ENCODE measurements around the gene TRPC4. TPM values are rescaled to one million over a fixed set of nuclear protein-coding genes. Genes with fewer than 3 reads are reported as not detected.

Gene TRPC4
- total and polyA plus RNA-seq, 2 donors (not counting 1 experiment from before 2014, with no cell fraction given) = 1.7 to 30.7 TPM

DNA sequence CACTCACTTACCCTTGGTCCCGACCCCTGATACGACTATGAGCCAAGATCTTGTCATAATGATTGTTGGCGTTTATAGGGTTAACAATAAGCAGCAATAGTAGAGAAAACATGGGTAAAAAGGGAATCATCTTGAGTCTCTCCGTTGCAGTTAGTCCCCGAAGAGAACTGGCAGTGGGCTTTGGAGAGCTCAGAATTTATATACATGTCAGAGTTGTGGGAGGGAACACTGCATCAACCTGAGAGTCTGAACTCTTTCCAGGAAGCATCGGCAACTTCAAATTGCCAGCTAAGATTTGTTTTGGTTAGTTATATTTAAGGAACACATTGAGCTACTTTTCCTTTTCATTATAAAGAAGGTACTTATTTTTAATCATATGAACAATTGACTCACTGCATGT lies 271.0 kb downstream of the TRPC4 start, which contains the start of gene POSTN:
POSTN (minus strand) TSS at position 172 of the 400 bp plus-strand sequence; CDS start at position 130, 42 bp downstream.
- Histone ChIP-seq H3K9me3 (ENCODE audit: control insufficient read depth, insufficient read depth, low read depth, low read length) (no peaks in the 10 kb centered on the region), H3K9ac (ENCODE audit: insufficient read depth, low read length) (peak within 1 kb of the TSS; percentile 4), H2AFZ (ENCODE audit: low read length) (peak within 1 kb of the TSS; percentile 63), H3K36me3 (ENCODE audit: control insufficient read depth, insufficient read depth, low read length) (no peaks in the 10 kb centered on the region), H3K27me3 (ENCODE audit: control insufficient read depth, insufficient read depth, low read length) (no peaks in the 10 kb centered on the region), H3K27ac (ENCODE audit: insufficient read depth, low read length) (no peak within 1 kb of the TSS), H3K4me2 (ENCODE audit: extremely low read depth, insufficient read depth, low read length) (peak within 1 kb of the TSS; percentile 69), H3K4me1 (ENCODE audit: control insufficient read depth, extremely low read depth, insufficient read depth, low read length) (peaks cover 3% of the 10 kb centered on the region), H3K79me2 (ENCODE audit: control insufficient read depth, insufficient read depth, low read length) (peaks cover 7% of the 10 kb centered on the region), H3K4me3 (replicated peaks in 1 of 4; ENCODE audit: control extremely low read depth in 1 of 4, insufficient read depth in 1 of 4, low read depth in 3 of 4, low read length in 4 of 4) (peak within 1 kb of the TSS; percentile 44 to 61 (median 50)), H4K20me1 (ENCODE audit: control insufficient read depth, extremely low read depth, insufficient read depth, low read length) (no peaks in the 10 kb centered on the region)
- TF ChIP-seq, protein P1, sequence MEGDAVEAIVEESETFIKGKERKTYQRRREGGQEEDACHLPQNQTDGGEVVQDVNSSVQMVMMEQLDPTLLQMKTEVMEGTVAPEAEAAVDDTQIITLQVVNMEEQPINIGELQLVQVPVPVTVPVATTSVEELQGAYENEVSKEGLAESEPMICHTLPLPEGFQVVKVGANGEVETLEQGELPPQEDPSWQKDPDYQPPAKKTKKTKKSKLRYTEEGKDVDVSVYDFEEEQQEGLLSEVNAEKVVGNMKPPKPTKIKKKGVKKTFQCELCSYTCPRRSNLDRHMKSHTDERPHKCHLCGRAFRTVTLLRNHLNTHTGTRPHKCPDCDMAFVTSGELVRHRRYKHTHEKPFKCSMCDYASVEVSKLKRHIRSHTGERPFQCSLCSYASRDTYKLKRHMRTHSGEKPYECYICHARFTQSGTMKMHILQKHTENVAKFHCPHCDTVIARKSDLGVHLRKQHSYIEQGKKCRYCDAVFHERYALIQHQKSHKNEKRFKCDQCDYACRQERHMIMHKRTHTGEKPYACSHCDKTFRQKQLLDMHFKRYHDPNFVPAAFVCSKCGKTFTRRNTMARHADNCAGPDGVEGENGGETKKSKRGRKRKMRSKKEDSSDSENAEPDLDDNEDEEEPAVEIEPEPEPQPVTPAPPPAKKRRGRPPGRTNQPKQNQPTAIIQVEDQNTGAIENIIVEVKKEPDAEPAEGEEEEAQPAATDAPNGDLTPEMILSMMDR (conservative IDR thresholded peaks at IDR 0.05 in 1 of 2, IDR thresholded peaks at IDR 0.05 in 1 of 2; ENCODE audit: low read depth in 1 of 2, low read length in 2 of 2) = no peak
- no peak for TF ChIP-seq EZH2 (IDR thresholded peaks at IDR 0.05; ENCODE audit: low read length, missing control alignments)
- DNase-seq (ENCODE audit: low read depth in 2 of 2) = peak in 1 of 2 donors; percentile 71

DNA sequence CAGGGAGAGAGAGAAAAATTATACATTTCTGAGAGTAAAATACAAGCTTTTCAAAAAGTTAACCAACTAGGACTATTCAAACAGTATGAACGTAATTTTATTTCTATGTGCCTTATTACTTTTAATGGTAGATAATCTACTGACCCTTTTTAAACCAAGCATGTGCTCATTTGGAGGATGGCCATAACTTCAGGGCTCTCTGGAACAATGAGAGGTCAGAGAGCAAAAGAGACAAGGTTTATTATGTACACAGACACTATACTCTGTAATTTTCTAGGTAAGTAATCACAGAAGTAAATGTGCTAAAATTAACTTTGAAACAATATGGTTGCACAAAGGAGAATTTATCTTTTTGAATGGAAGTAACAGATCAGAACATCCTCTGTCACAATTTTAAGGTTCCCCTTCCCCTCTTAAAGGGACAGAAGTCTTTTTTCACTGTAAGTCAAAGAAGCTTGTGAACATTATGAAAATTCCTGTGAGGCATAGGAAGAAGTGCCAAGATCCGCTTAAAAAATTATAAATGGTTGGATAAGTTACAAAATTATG lies 272.0 kb downstream of the TRPC4 start:
- Histone ChIP-seq H3K9me3 (ENCODE audit: control insufficient read depth, insufficient read depth, low read depth, low read length) (no peaks in the 10 kb centered on the region), H3K4me3 (replicated peaks in 1 of 4; ENCODE audit: control extremely low read depth in 1 of 4, insufficient read depth in 1 of 4, low read depth in 3 of 4, low read length in 4 of 4) (peak overlapping the region; percentile 33 to 61 (median 46)), H3K4me2 (ENCODE audit: extremely low read depth, insufficient read depth, low read length) (peak overlapping the region; percentile 80), H3K9ac (ENCODE audit: insufficient read depth, low read length) (peak overlapping the region; percentile 4), H3K4me1 (ENCODE audit: control insufficient read depth, extremely low read depth, insufficient read depth, low read length) (peaks cover 3% of the 10 kb centered on the region), H3K27ac (ENCODE audit: insufficient read depth, low read length) (no peak overlapping the region), H4K20me1 (ENCODE audit: control insufficient read depth, extremely low read depth, insufficient read depth, low read length) (no peaks in the 10 kb centered on the region), H3K36me3 (ENCODE audit: control insufficient read depth, insufficient read depth, low read length) (no peaks in the 10 kb centered on the region), H2AFZ (ENCODE audit: low read length) (peak overlapping the region; percentile 24), H3K79me2 (ENCODE audit: control insufficient read depth, insufficient read depth, low read length) (peaks cover 7% of the 10 kb centered on the region), H3K27me3 (ENCODE audit: control insufficient read depth, insufficient read depth, low read length) (no peaks in the 10 kb centered on the region)
- no peak for DNase-seq (ENCODE audit: low read depth in 2 of 2)
- no peak for TF ChIP-seq EZH2 (IDR thresholded peaks at IDR 0.05; ENCODE audit: low read length, missing control alignments)

DNA sequence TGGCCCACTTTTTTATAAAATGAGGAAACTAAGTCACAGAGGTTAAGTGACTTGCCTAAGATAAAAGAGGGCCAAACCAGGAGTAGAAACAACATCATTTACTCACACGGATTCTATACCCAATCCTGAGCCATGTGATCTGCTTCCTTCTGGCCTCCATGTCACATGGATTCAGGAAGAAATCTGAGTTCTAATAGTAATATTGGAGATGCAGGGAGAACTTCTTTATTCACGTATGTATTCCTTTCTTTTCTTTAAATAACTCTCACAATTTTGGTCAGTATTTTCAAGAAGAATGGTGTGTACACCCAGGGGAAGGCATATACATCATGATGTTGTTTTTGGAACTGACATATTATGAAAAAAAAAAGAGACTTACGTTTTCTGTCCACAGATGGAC lies 272.8 kb downstream of the TRPC4 start:
- H2AFZ ChIP-seq (ENCODE audit: low read length) = peak overlapping the region; percentile 24
- peak overlapping the region; percentile 25 for H3K27ac ChIP-seq (ENCODE audit: insufficient read depth, low read length)
- peak overlapping the region; percentile 80 for H3K4me2 ChIP-seq (ENCODE audit: extremely low read depth, insufficient read depth, low read length)
- TF ChIP-seq, protein P1 (conservative IDR thresholded peaks at IDR 0.05 in 1 of 2, IDR thresholded peaks at IDR 0.05 in 1 of 2; ENCODE audit: low read depth in 1 of 2, low read length in 2 of 2) = no peak
- TF ChIP-seq EZH2 (IDR thresholded peaks at IDR 0.05; ENCODE audit: low read length, missing control alignments) = no peak
- DNase-seq (ENCODE audit: low read depth in 2 of 2) = no peak
- no peaks in the 10 kb centered on the region for H3K27me3 ChIP-seq (ENCODE audit: control insufficient read depth, insufficient read depth, low read length)
- peaks cover 3% of the 10 kb centered on the region for H3K4me1 ChIP-seq (ENCODE audit: control insufficient read depth, extremely low read depth, insufficient read depth, low read length)
- H3K9ac ChIP-seq (ENCODE audit: insufficient read depth, low read length) = no peak overlapping the region
- no peaks in the 10 kb centered on the region for H3K36me3 ChIP-seq (ENCODE audit: control insufficient read depth, insufficient read depth, low read length)
- H3K4me3 ChIP-seq (replicated peaks in 1 of 4; ENCODE audit: control extremely low read depth in 1 of 4, insufficient read depth in 1 of 4, low read depth in 3 of 4, low read length in 4 of 4) = peak overlapping the region; percentile 33 to 61 (median 46)
- peaks cover 7% of the 10 kb centered on the region for H3K79me2 ChIP-seq (ENCODE audit: control insufficient read depth, insufficient read depth, low read length)
- no peaks in the 10 kb centered on the region for H3K9me3 ChIP-seq (ENCODE audit: control insufficient read depth, insufficient read depth, low read depth, low read length)
- no peaks in the 10 kb centered on the region for H4K20me1 ChIP-seq (ENCODE audit: control insufficient read depth, extremely low read depth, insufficient read depth, low read length)

Data from fibroblast of lung (primary cell).